OCI-LY1 (cell line): ENCODE data around the gene TNRC6C.

ENCODE experiments used
- H2AFZ ChIP-seq: fragments of 200-600 bp; sonication (generic), shearing (Covaris generic); 2 replicates; pipeline ENCODE4 v1.6.0; 2014; ENCODE audit warnings: antibody characterized with exemption, mild to moderate bottlenecking, low read length
- H3F3A ChIP-seq: fragments of 200-600 bp; sonication (generic), shearing (Covaris generic); 2 replicates; pipeline ENCODE4 v1.6.0; 2014; ENCODE audit warnings: mild to moderate bottlenecking, antibody characterized with exemption, low read length, moderate library complexity; ENCODE audit not compliant: insufficient read depth
- H3K27ac ChIP-seq: fragments of 200-600 bp; sonication (generic); 2 replicates; pipeline ENCODE4 v1.5.1; 2014; ENCODE audit warnings: low read length, mixed run types, mild to moderate bottlenecking, low read depth; ENCODE audit not compliant: poor library complexity, severe bottlenecking
- H3K27me3 ChIP-seq: fragments of 200-600 bp; sonication (generic); 2 replicates; pipeline ENCODE4 v1.6.0; 2014; ENCODE audit warnings: antibody characterized with exemption, mild to moderate bottlenecking, low read length, moderate library complexity; ENCODE audit not compliant: insufficient read depth
- H3K36me3 ChIP-seq: fragments of 200-600 bp; sonication (generic); 2 replicates; pipeline ENCODE4 v1.6.1; 2014; ENCODE audit warnings: mild to moderate bottlenecking, antibody characterized with exemption, low read length, moderate library complexity, mixed read lengths; ENCODE audit not compliant: insufficient read depth
- H3K4me1 ChIP-seq: fragments of 200-600 bp; sonication (generic); 2 replicates; pipeline ENCODE4 v1.5.1; 2014; ENCODE audit warnings: mild to moderate bottlenecking, low read length, moderate library complexity; ENCODE audit not compliant: insufficient read depth, severe bottlenecking
- H3K4me2 ChIP-seq: fragments of 200-600 bp; sonication (generic), shearing (Covaris generic); 2 replicates; pipeline ENCODE4 v1.6.1; 2014; ENCODE audit warnings: low read length
- H3K4me3 ChIP-seq: fragments of 200-600 bp; sonication (generic); 2 replicates; pipeline ENCODE4 v1.5.1; 2014; ENCODE audit warnings: low read length, low read depth, mild to moderate bottlenecking, mixed read lengths; ENCODE audit not compliant: poor library complexity, severe bottlenecking
- H3K79me2 ChIP-seq: fragments of 200-600 bp; shearing (Covaris generic); 2 replicates; pipeline ENCODE4 v1.6.1; 2016; ENCODE audit warnings: mixed run types, low read length, mixed read lengths; ENCODE audit not compliant: insufficient read depth
- H3K9ac ChIP-seq: fragments of 200-600 bp; sonication (generic), shearing (Covaris generic); 2 replicates; pipeline ENCODE4 v1.6.1; 2014; ENCODE audit warnings: mild to moderate bottlenecking, low read length, mixed read lengths
- H3K9me2 ChIP-seq: fragments of 200-600 bp; sonication (generic), shearing (Covaris generic); 2 replicates; pipeline ENCODE4 v1.6.1; 2014; ENCODE audit warnings: low read depth, mild to moderate bottlenecking, low read length, mixed read lengths
- H3K9me3 ChIP-seq: fragments of 200-600 bp; shearing (Covaris generic); 2 replicates; pipeline ENCODE4 v1.6.1; 2014; ENCODE audit warnings: low read length, mixed read lengths
- H4K20me1 ChIP-seq: fragments of 200-600 bp; sonication (generic), shearing (Covaris generic); 2 replicates; pipeline ENCODE4 v1.6.0; 2016; ENCODE audit warnings: mild to moderate bottlenecking, low read length; ENCODE audit not compliant: insufficient read depth
- EZH2 ChIP-seq: fragments of 200-600 bp; sonication (generic), shearing (Covaris generic); IDR thresholded peaks from 2 replicates; pipeline ENCODE4 v1.8.0; 2017; ENCODE audit warnings: borderline replicate concordance, mixed run types, mild to moderate bottlenecking, antibody characterized with exemption, low read length, moderate library complexity, mixed read lengths
- TF ChIP-seq, protein P1 (sequence below): fragments of 200-600 bp; sonication (generic), shearing (Covaris generic); IDR thresholded peaks from 2 replicates; pipeline ENCODE4 v1.5.1; 2017; ENCODE audit warnings: mild to moderate bottlenecking, antibody characterized with exemption, low read length, moderate library complexity, mixed read lengths

Gene TNRC6C

DNA sequence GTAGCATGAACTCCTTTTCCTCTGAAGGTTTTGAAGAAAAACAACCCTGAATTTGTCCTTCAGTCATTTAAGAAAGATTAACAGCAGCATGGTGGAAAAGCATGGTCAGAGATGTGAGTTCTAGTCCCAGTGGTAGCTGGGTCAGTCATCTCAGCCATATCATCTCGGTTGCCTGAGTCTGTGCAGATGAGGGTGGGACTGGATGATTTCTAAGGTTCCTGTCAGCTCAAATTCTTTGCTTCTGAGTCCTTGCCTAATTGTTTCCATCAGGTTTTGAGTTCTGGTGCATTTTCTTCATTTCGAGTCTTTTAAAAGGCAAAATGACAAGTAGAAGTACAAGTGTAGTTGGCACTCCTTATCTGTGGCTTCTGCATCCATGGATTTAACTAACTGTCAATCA lies 63.9 kb downstream of the TNRC6C start:
- Histone ChIP-seq H3K4me3 (no peak overlapping the region), H3K9ac (no peak overlapping the region), H3K79me2 (no peaks in the 10 kb centered on the region), H2AFZ (no peak overlapping the region), H3K4me1 (no peaks in the 10 kb centered on the region), H3K27ac (no peak overlapping the region), H3K4me2 (no peak overlapping the region), H4K20me1 (no peaks in the 10 kb centered on the region), H3K9me2 (no peaks in the 10 kb centered on the region), H3K36me3 (no peaks in the 10 kb centered on the region), H3K27me3 (no peaks in the 10 kb centered on the region), H3F3A (no peaks in the 10 kb centered on the region), H3K9me3 (no peaks in the 10 kb centered on the region)
- no peak for TF ChIP-seq EZH2
- TF ChIP-seq, protein P1, sequence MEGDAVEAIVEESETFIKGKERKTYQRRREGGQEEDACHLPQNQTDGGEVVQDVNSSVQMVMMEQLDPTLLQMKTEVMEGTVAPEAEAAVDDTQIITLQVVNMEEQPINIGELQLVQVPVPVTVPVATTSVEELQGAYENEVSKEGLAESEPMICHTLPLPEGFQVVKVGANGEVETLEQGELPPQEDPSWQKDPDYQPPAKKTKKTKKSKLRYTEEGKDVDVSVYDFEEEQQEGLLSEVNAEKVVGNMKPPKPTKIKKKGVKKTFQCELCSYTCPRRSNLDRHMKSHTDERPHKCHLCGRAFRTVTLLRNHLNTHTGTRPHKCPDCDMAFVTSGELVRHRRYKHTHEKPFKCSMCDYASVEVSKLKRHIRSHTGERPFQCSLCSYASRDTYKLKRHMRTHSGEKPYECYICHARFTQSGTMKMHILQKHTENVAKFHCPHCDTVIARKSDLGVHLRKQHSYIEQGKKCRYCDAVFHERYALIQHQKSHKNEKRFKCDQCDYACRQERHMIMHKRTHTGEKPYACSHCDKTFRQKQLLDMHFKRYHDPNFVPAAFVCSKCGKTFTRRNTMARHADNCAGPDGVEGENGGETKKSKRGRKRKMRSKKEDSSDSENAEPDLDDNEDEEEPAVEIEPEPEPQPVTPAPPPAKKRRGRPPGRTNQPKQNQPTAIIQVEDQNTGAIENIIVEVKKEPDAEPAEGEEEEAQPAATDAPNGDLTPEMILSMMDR = no peak

DNA sequence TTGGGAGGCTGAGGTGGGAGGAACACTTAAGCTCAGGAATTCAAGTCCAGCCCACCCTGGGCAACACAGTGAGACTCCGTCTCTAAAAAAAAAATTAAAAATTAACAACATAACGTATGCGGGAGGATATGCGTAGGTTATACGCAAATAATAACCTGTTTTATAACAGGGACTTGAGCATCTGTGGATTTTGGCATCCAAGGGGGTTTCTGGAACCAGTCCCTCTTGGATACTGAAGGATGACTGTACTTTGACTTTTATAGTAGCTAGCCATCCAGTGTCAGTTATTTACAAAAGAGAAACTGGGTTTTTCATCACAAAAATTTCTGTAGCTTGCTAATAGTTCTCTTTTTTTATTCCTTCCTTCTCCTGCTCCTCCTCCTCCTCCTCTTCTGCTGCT lies 64.5 kb downstream of the TNRC6C start:
- no peak for TF ChIP-seq EZH2
- TF ChIP-seq, protein P1 = no peak

DNA sequence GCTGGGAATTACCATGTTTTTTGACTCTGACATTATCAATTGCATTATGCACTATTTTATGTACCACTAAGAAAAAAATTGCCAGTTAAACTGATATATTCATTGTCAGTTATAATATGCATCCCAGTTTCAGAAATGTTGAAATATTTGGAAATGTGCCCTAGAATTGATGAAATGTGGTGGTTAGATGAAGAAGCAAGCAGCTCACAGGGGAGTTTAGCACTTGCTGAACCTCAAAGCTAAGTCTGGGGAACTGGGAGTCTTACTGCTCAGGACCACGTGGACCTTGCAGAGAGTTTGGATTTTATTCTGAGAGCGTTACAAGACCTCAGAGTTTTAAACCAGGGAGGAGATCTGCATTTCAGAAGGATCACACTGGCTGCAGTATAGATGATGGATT lies 67.9 kb downstream of the TNRC6C start:
- TF ChIP-seq EZH2 = no peak
- TF ChIP-seq, protein P1 = no peak
- no peaks in the 10 kb centered on the region for H3F3A ChIP-seq

More for the DNA sequence above, 64.5 kb downstream of the TNRC6C start:
- H3K27me3 ChIP-seq = no peaks in the 10 kb centered on the region
- no peak overlapping the region for H3K4me3 ChIP-seq
- no peaks in the 10 kb centered on the region for H3F3A ChIP-seq
- H3K4me2 ChIP-seq = no peak overlapping the region
- no peaks in the 10 kb centered on the region for H3K36me3 ChIP-seq
- no peak overlapping the region for H2AFZ ChIP-seq
- no peaks in the 10 kb centered on the region for H3K9me3 ChIP-seq
- H4K20me1 ChIP-seq = no peaks in the 10 kb centered on the region
- H3K9ac ChIP-seq = no peak overlapping the region
- H3K9me2 ChIP-seq = no peaks in the 10 kb centered on the region
- H3K27ac ChIP-seq = no peak overlapping the region
- no peaks in the 10 kb centered on the region for H3K4me1 ChIP-seq
- no peaks in the 10 kb centered on the region for H3K79me2 ChIP-seq

More for the DNA sequence above, 67.9 kb downstream of the TNRC6C start:
- no peaks in the 10 kb centered on the region for H4K20me1 ChIP-seq
- H3K36me3 ChIP-seq = no peaks in the 10 kb centered on the region
- H3K9me2 ChIP-seq = no peaks in the 10 kb centered on the region
- H2AFZ ChIP-seq = no peak overlapping the region
- no peaks in the 10 kb centered on the region for H3K4me1 ChIP-seq
- no peaks in the 10 kb centered on the region for H3K79me2 ChIP-seq
- no peaks in the 10 kb centered on the region for H3K27me3 ChIP-seq
- no peak overlapping the region for H3K4me2 ChIP-seq
- no peak overlapping the region for H3K4me3 ChIP-seq
- no peak overlapping the region for H3K9ac ChIP-seq
- no peaks in the 10 kb centered on the region for H3K9me3 ChIP-seq
- no peak overlapping the region for H3K27ac ChIP-seq
